Thymus (tissue), 11 donors: Measurements from ENCODE around the gene FAM83F. TPM values are rescaled to one million over a fixed set of nuclear protein-coding genes. Genes with fewer than 3 reads are reported as not detected.

Experiments used
- DNase-seq, 9 donors: peaks; one replicate each; pipeline ENCODE4 v3.0.0-alpha.2; 2013; ENCODE audit warnings: low spot score in 9 of 9, low read depth in 6 of 9, missing footprints in 1 of 9
- H3K27ac ChIP-seq, 2 donors: one replicate each; pipeline ENCODE4 v1.5.1; 2013; ENCODE audit warnings: control low read depth in 1 of 2, low read depth in 1 of 2, low read length in 1 of 2, mild to moderate bottlenecking in 1 of 2, moderate library complexity in 1 of 2
- H3K27me3 ChIP-seq, 2 donors: one replicate each; pipeline ENCODE4 v1.5.1; 2013; ENCODE audit warnings: low read length in 1 of 2; ENCODE audit not compliant: control insufficient read depth in 2 of 2, insufficient read depth in 1 of 2
- H3K36me3 ChIP-seq, 2 donors: one replicate each; pipeline ENCODE4 v1.5.1; 2013; ENCODE audit warnings: low read length in 1 of 2, mild to moderate bottlenecking in 1 of 2, moderate library complexity in 1 of 2; ENCODE audit not compliant: control insufficient read depth in 2 of 2, insufficient read depth in 2 of 2
- H3K4me1 ChIP-seq, 2 donors: one replicate each; pipeline ENCODE4 v1.5.1; 2013; ENCODE audit warnings: low read length in 2 of 2; ENCODE audit not compliant: control insufficient read depth in 2 of 2, insufficient read depth in 2 of 2
- H3K4me3 ChIP-seq, 2 donors: one replicate each; pipeline ENCODE4 v1.5.1; 2013; ENCODE audit warnings: low read length in 2 of 2, control low read depth in 1 of 2, mild to moderate bottlenecking in 1 of 2
- H3K9me3 ChIP-seq, 2 donors: one replicate each; pipeline ENCODE4 v1.5.1; 2013; ENCODE audit warnings: low read length in 1 of 2, mild to moderate bottlenecking in 1 of 2; ENCODE audit not compliant: control insufficient read depth in 2 of 2, insufficient read depth in 1 of 2
- WGBS: extraction: QIAGEN DNeasy Blood & Tissue Kit; methylation state at CpG from one replicate; pipeline ENCODE4 v1.1.7; 2013; 5-methylcytosine and 5-hydroxymethylcytosine counted together
- polyA plus RNA-seq: library from polyadenylated mRNA; stranded (reverse); fragments of 200-250 nt; gene quantifications from one replicate; pipeline ENCODE4 v1.2.3, GENCODE V29; 2013
- total RNA-seq: library from RNA; stranded (reverse); fragments of 120-200 nt; gene quantifications from one replicate; pipeline ENCODE4 v1.2.4, GENCODE V29; 2013
- donor health status: healthy.

Gene FAM83F
- total and polyA plus RNA-seq, 2 donors, result 2.0 to 2.4 TPM

- WGBS, result 83% methylated on average over 5 of the region's 5 CpGs
Observed at GRCh38 chr22:39973656-39974055, 21.1 kb upstream of the FAM83F start.

GRCh38 chr22:39974065-39974464, 20.7 kb upstream of the FAM83F start:
- WGBS, result 94% methylated on average over 5 of the region's 5 CpGs
- Histone ChIP-seq H3K27me3 (no peaks in the 10 kb centered on the region), H3K27ac (peak overlapping the region in 1 of 2 donors; percentile 46), H3K36me3 (peaks cover 69 to 81% of the 10 kb centered on the region in 2 donors), H3K9me3 (peaks cover 0 to 2% of the 10 kb centered on the region in 2 donors), H3K4me3 (no peak overlapping the region), H3K4me1 (peaks cover 0 to 9% of the 10 kb centered on the region in 2 donors)
- DNase-seq, result no peak

More at GRCh38 chr22:39973656-39974055, 21.1 kb upstream of the FAM83F start:
- Histone ChIP-seq H3K9me3 (peaks cover 0 to 2% of the 10 kb centered on the region in 2 donors), H3K4me1 (peaks cover 0 to 5% of the 10 kb centered on the region in 2 donors), H3K4me3 (no peak overlapping the region), H3K36me3 (peaks cover 73 to 85% of the 10 kb centered on the region in 2 donors), H3K27ac (peak overlapping the region in 1 of 2 donors; percentile 59), H3K27me3 (no peaks in the 10 kb centered on the region)
- no peak for DNase-seq

GRCh38 chr22:39979048-39979447, 15.7 kb upstream of the FAM83F start:
- Histone ChIP-seq H3K4me1 (peaks cover 4 to 33% of the 10 kb centered on the region in 2 donors), H3K4me3 (no peak overlapping the region), H3K27me3 (no peaks in the 10 kb centered on the region), H3K9me3 (no peaks in the 10 kb centered on the region), H3K36me3 (peaks cover 19 to 31% of the 10 kb centered on the region in 2 donors), H3K27ac (peak overlapping the region; percentile 39 to 47)
- 84% methylated on average over 6 of the region's 6 CpGs for WGBS
- DNase-seq, result no peak

- H3K27me3 ChIP-seq, result no peaks in the 10 kb centered on the region
- peaks cover 17 to 27% of the 10 kb centered on the region in 2 donors for H3K36me3 ChIP-seq
- no peak overlapping the region for H3K4me3 ChIP-seq
- peak overlapping the region in 1 of 2 donors; percentile 39 for H3K27ac ChIP-seq
- peaks cover 4 to 37% of the 10 kb centered on the region in 2 donors for H3K4me1 ChIP-seq
- no peaks in the 10 kb centered on the region for H3K9me3 ChIP-seq
- WGBS, result 96% methylated on average over 5 of the region's 5 CpGs
- no peak for DNase-seq
Observed at GRCh38 chr22:39979458-39979857, 15.3 kb upstream of the FAM83F start.

- Histone ChIP-seq H3K9me3 (peaks cover 0 to 5% of the 10 kb centered on the region in 2 donors), H3K4me3 (no peak overlapping the region), H3K27me3 (no peaks in the 10 kb centered on the region), H3K27ac (no peak overlapping the region), H3K4me1 (peaks cover 16 to 49% of the 10 kb centered on the region in 2 donors), H3K36me3 (peaks cover 8 to 16% of the 10 kb centered on the region in 2 donors)
- DNase-seq, result no peak
- WGBS, result 93% methylated on average over 6 of the region's 6 CpGs
Observed at GRCh38 chr22:39980596-39980995, 14.2 kb upstream of the FAM83F start.

GRCh38 chr22:39983346-39983745, 11.4 kb upstream of the FAM83F start:
- H3K9me3 ChIP-seq, result peaks cover 0 to 5% of the 10 kb centered on the region in 2 donors
- no peak overlapping the region for H3K4me3 ChIP-seq
- H3K4me1 ChIP-seq, result peaks cover 20 to 55% of the 10 kb centered on the region in 2 donors
- DNase-seq, result no peak
- H3K36me3 ChIP-seq, result no peaks in the 10 kb centered on the region
- no peak overlapping the region for H3K27ac ChIP-seq
- no peaks in the 10 kb centered on the region for H3K27me3 ChIP-seq
- WGBS, result 97% methylated on average over 4 of the region's 4 CpGs

GRCh38 chr22:39984006-39984405, 10.7 kb upstream of the FAM83F start:
- H3K27me3 ChIP-seq, result peaks cover 0 to 2% of the 10 kb centered on the region in 2 donors
- no peaks in the 10 kb centered on the region for H3K36me3 ChIP-seq
- H3K27ac ChIP-seq, result no peak overlapping the region
- DNase-seq, result no peak
- H3K9me3 ChIP-seq, result peaks cover 0 to 5% of the 10 kb centered on the region in 2 donors
- H3K4me1 ChIP-seq, result peaks cover 20 to 52% of the 10 kb centered on the region in 2 donors
- H3K4me3 ChIP-seq, result no peak overlapping the region
- 93% methylated on average over 2 of the region's 2 CpGs for WGBS

- H3K4me1 ChIP-seq, result peaks cover 20 to 46% of the 10 kb centered on the region in 2 donors
- H3K36me3 ChIP-seq, result no peaks in the 10 kb centered on the region
- no peak overlapping the region for H3K4me3 ChIP-seq
- DNase-seq, result no peak
- peaks cover 0 to 5% of the 10 kb centered on the region in 2 donors for H3K9me3 ChIP-seq
- 90% methylated on average over 2 of the region's 2 CpGs for WGBS
- peaks cover 0 to 3% of the 10 kb centered on the region in 2 donors for H3K27me3 ChIP-seq
- peak overlapping the region in 1 of 2 donors; percentile 93 for H3K27ac ChIP-seq
Observed at GRCh38 chr22:39984746-39985145, 10.0 kb upstream of the FAM83F start.

- Histone ChIP-seq H3K4me1 (peaks cover 17 to 41% of the 10 kb centered on the region in 2 donors), H3K4me3 (no peak overlapping the region), H3K36me3 (no peaks in the 10 kb centered on the region), H3K27me3 (peaks cover 0 to 3% of the 10 kb centered on the region in 2 donors), H3K9me3 (peaks cover 0 to 5% of the 10 kb centered on the region in 2 donors), H3K27ac (peak overlapping the region; percentile 80 to 93)
- WGBS, result 70% methylated on average over 7 of the region's 7 CpGs
- peak in 7 of 9 donors; percentile 18 to 82 (median 64) for DNase-seq
Observed at GRCh38 chr22:39985383-39986035, 9.2 kb upstream of the FAM83F start.
